K562 (cell line): Measurements from ENCODE around the gene ARID3A. TPM values are rescaled to one million over a fixed set of nuclear protein-coding genes. Genes with fewer than 3 reads are reported as not detected.
A peak's percentile ranks its signal among the peaks of the same experiment; 100 is the strongest.

Experiments
- BHLHE40 ChIP-seq: IDR thresholded peaks from 2 replicates; pipeline ENCODE4 v1.6.1; 2011; ENCODE audit warnings: low read length, improper control_type of control experiment
- CEBPB ChIP-seq: fragments of 450-650 bp; IDR thresholded peaks from 2 replicates; pipeline ENCODE4 v1.6.1; 2016; ENCODE audit warnings: missing genetic modification characterization, missing compliant biosample characterization
- FUS ChIP-seq: fragments of 200-400 bp; formaldehyde crosslinking; optimal IDR thresholded peaks from 2 replicates; pipeline ENCODE3; 2017; ENCODE audit warnings: low read depth, low read length
- GTF2F1 ChIP-seq: IDR thresholded peaks from 2 replicates; pipeline ENCODE4 v1.6.1; 2011; ENCODE audit warnings: low read depth, low read length, improper control_type of control experiment
- HDAC3 ChIP-seq: fragments of 450-650 bp; IDR thresholded peaks from 2 replicates; pipeline ENCODE4 v1.6.1; 2018; ENCODE audit warnings: borderline replicate concordance, mild to moderate bottlenecking, moderate library complexity; ENCODE audit not compliant: partially characterized antibody
- MEF2D ChIP-seq: conservative IDR thresholded peaks from 2 replicates; pipeline ENCODE4 v1.6.1; 2016; ENCODE audit warnings: low read depth, missing genetic modification characterization, missing compliant biosample characterization
- polyA plus RNA-seq, 8 experiments: library from polyadenylated mRNA; depleted of rRNA in 4 of 8; stranded (reverse) in 5 of 8; unstranded in 3 of 8; fragments of >200 nt; fragmentation: Nextera tagmentation in 2 of 8; fragmentation: Illumina TruSeq in 1 of 8; extraction: Ambion mirVana in 2 of 8; extraction: Trizol in 1 of 8; gene quantifications; 2 replicates each; pipeline versions ENCODE4 v1.2.1 to v1.2.3, GENCODE V29; 2011 to 2014; ENCODE audit warnings: inconsistent platforms in 1 of 8, missing spikeins in 1 of 8
- total RNA-seq, 7 experiments: library from RNA; depleted of rRNA in 6 of 7; stranded (reverse); fragments of >200 nt in 6 of 7; fragmentation: Illumina TruSeq in 2 of 7; extraction: Trizol in 2 of 7; gene quantifications; 2 replicates each; pipeline versions ENCODE4 v1.2.1 to v1.2.3, GENCODE V29; 2011 to 2021; ENCODE audit warnings: low replicate concordance in 1 of 7
- TF ChIP-seq, protein P1 (sequence below): fragments of 450-650 bp; IDR thresholded peaks from 2 replicates; pipeline ENCODE4 v1.6.1; 2016; ENCODE audit warnings: mild to moderate bottlenecking, moderate library complexity
- TF ChIP-seq, protein P2 (sequence below): fragments of 250-450 bp; sonication (Bioruptor Pico); IDR thresholded peaks from 2 replicates; pipeline ENCODE4 v1.4.0; 2020; ENCODE audit warnings: mild to moderate bottlenecking, moderate library complexity
- TF ChIP-seq, protein P3 (sequence below): fragments of 450-650 bp; IDR thresholded peaks from 2 replicates; pipeline ENCODE4 v1.6.1; 2014; ENCODE audit warnings: low read depth, mild to moderate bottlenecking, moderate library complexity, borderline replicate concordance
- TF ChIP-seq, protein P4 (sequence below), 3 experiments: fragments of 200-800 bp in 1 of 3; sonication (Bioruptor generic) in 1 of 3; sonication (generic) in 1 of 3; formaldehyde crosslinking in 1 of 3; IDR thresholded peaks; 2 replicates each; pipeline versions ENCODE4 v1.6.1 to v1.8.0; 2016 to 2022; ENCODE audit warnings: mild to moderate bottlenecking in 2 of 3, missing compliant biosample characterization in 2 of 3, missing genetic modification characterization in 2 of 3, missing genetic modification reagents in 1 of 3

ARID3A gene
- total and polyA plus RNA-seq, 9 of the 15 experiments (the other 6 are each of a cell fraction or from before 2014, with no cell fraction given): 1.4 to 118 (median 31.2) TPM

DNA sequence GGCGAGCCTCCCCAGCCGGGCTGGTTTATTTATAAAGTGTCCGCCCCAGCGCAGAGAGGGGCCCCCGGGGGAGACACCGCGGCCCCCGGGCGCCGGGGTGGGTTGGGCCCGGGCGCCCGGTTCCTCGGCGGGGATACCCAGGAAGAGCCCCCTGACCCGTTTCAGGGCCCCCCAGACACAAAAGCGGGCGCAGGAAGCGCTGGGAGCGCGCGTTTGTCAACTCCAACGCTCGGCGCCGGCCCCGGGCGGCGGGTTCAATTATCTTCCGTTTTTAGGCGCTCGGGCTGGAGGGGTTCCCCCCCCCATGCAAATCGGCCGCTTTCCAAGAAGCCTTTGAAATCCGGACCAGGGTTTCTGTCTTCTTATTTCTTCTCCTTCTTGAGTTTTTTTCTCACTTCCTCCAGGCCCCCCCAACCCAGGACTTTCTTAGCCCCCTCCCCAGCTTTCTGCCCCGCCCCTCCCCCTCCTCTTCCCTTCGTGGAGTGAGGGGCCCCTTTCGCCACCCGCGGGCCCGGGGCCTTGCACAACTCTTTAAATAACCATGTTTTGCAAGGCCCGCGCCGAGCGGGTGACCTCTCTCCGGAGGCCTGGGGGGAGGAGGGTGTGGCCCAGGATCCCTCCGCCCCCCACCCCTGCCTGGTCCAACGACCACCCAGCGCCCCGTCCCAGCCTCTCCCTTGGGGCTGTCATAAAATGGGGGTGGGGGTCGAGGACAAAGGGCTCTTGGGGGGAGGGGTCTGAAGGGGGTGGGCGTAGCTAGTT, 935 bp downstream of the ARID3A start (continued):
- TF ChIP-seq, protein P1, sequence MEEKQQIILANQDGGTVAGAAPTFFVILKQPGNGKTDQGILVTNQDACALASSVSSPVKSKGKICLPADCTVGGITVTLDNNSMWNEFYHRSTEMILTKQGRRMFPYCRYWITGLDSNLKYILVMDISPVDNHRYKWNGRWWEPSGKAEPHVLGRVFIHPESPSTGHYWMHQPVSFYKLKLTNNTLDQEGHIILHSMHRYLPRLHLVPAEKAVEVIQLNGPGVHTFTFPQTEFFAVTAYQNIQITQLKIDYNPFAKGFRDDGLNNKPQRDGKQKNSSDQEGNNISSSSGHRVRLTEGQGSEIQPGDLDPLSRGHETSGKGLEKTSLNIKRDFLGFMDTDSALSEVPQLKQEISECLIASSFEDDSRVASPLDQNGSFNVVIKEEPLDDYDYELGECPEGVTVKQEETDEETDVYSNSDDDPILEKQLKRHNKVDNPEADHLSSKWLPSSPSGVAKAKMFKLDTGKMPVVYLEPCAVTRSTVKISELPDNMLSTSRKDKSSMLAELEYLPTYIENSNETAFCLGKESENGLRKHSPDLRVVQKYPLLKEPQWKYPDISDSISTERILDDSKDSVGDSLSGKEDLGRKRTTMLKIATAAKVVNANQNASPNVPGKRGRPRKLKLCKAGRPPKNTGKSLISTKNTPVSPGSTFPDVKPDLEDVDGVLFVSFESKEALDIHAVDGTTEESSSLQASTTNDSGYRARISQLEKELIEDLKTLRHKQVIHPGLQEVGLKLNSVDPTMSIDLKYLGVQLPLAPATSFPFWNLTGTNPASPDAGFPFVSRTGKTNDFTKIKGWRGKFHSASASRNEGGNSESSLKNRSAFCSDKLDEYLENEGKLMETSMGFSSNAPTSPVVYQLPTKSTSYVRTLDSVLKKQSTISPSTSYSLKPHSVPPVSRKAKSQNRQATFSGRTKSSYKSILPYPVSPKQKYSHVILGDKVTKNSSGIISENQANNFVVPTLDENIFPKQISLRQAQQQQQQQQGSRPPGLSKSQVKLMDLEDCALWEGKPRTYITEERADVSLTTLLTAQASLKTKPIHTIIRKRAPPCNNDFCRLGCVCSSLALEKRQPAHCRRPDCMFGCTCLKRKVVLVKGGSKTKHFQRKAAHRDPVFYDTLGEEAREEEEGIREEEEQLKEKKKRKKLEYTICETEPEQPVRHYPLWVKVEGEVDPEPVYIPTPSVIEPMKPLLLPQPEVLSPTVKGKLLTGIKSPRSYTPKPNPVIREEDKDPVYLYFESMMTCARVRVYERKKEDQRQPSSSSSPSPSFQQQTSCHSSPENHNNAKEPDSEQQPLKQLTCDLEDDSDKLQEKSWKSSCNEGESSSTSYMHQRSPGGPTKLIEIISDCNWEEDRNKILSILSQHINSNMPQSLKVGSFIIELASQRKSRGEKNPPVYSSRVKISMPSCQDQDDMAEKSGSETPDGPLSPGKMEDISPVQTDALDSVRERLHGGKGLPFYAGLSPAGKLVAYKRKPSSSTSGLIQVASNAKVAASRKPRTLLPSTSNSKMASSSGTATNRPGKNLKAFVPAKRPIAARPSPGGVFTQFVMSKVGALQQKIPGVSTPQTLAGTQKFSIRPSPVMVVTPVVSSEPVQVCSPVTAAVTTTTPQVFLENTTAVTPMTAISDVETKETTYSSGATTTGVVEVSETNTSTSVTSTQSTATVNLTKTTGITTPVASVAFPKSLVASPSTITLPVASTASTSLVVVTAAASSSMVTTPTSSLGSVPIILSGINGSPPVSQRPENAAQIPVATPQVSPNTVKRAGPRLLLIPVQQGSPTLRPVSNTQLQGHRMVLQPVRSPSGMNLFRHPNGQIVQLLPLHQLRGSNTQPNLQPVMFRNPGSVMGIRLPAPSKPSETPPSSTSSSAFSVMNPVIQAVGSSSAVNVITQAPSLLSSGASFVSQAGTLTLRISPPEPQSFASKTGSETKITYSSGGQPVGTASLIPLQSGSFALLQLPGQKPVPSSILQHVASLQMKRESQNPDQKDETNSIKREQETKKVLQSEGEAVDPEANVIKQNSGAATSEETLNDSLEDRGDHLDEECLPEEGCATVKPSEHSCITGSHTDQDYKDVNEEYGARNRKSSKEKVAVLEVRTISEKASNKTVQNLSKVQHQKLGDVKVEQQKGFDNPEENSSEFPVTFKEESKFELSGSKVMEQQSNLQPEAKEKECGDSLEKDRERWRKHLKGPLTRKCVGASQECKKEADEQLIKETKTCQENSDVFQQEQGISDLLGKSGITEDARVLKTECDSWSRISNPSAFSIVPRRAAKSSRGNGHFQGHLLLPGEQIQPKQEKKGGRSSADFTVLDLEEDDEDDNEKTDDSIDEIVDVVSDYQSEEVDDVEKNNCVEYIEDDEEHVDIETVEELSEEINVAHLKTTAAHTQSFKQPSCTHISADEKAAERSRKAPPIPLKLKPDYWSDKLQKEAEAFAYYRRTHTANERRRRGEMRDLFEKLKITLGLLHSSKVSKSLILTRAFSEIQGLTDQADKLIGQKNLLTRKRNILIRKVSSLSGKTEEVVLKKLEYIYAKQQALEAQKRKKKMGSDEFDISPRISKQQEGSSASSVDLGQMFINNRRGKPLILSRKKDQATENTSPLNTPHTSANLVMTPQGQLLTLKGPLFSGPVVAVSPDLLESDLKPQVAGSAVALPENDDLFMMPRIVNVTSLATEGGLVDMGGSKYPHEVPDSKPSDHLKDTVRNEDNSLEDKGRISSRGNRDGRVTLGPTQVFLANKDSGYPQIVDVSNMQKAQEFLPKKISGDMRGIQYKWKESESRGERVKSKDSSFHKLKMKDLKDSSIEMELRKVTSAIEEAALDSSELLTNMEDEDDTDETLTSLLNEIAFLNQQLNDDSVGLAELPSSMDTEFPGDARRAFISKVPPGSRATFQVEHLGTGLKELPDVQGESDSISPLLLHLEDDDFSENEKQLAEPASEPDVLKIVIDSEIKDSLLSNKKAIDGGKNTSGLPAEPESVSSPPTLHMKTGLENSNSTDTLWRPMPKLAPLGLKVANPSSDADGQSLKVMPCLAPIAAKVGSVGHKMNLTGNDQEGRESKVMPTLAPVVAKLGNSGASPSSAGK: no peak
- TF ChIP-seq CEBPB (no peak), FUS (no peak), GTF2F1 (no peak), HDAC3 (no peak), BHLHE40 (no peak), MEF2D (tag) (no peak)
- TF ChIP-seq, protein P2, sequence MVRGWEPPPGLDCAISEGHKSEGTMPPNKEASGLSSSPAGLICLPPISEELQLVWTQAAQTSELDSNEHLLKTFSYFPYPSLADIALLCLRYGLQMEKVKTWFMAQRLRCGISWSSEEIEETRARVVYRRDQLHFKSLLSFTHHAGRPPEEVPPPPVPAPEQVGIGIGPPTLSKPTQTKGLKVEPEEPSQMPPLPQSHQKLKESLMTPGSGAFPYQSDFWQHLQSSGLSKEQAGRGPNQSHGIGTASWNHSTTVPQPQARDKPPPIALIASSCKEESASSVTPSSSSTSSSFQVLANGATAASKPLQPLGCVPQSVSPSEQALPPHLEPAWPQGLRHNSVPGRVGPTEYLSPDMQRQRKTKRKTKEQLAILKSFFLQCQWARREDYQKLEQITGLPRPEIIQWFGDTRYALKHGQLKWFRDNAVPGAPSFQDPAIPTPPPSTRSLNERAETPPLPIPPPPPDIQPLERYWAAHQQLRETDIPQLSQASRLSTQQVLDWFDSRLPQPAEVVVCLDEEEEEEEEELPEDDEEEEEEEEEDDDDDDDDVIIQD (CRISPR knock-in tag): no peak
- TF ChIP-seq, protein P3, sequence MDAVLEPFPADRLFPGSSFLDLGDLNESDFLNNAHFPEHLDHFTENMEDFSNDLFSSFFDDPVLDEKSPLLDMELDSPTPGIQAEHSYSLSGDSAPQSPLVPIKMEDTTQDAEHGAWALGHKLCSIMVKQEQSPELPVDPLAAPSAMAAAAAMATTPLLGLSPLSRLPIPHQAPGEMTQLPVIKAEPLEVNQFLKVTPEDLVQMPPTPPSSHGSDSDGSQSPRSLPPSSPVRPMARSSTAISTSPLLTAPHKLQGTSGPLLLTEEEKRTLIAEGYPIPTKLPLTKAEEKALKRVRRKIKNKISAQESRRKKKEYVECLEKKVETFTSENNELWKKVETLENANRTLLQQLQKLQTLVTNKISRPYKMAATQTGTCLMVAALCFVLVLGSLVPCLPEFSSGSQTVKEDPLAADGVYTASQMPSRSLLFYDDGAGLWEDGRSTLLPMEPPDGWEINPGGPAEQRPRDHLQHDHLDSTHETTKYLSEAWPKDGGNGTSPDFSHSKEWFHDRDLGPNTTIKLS: no peak
- TF ChIP-seq, protein P4, sequence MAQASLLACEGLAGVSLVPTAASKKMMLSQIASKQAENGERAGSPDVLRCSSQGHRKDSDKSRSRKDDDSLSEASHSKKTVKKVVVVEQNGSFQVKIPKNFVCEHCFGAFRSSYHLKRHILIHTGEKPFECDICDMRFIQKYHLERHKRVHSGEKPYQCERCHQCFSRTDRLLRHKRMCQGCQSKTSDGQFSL (CRISPR knock-in tag; IDR thresholded peaks at IDR 0.05): peak; percentile 63; the same call in 1 of the 2 replicates
- TF ChIP-seq, protein P4 (tag; IDR thresholded peaks at IDR 0.05): peak in 1 of 2 experiments; percentile 40; a peak in 2 of 4 replicates
